GM18951 (cell line): ENCODE data around the gene PHACTR1.

Experiments
- POLR2A ChIP-seq: IDR thresholded peaks from 4 replicates; pipeline ENCODE4 v1.6.1; 2011; ENCODE audit warnings: mild to moderate bottlenecking; ENCODE audit not compliant: insufficient read length, insufficient read depth; ENCODE audit errors: extremely low read depth
- in situ Hi-C: fragments of 300-500 bp; cut with MboI; formaldehyde crosslinking; loops from one replicate; pipeline ENCODE4 v1.12.0; 2022; ENCODE audit warnings: low sequenced_read_pairs, mixed read lengths, inconsistent platforms; ENCODE audit not compliant: unreplicated experiment

PHACTR1 gene

GRCh38 chr6:13278991-13279390, 562.4 kb downstream of the PHACTR1 start:
- in situ Hi-C loops, result no loop called here
- TF ChIP-seq POLR2A, result no peak

DNA sequence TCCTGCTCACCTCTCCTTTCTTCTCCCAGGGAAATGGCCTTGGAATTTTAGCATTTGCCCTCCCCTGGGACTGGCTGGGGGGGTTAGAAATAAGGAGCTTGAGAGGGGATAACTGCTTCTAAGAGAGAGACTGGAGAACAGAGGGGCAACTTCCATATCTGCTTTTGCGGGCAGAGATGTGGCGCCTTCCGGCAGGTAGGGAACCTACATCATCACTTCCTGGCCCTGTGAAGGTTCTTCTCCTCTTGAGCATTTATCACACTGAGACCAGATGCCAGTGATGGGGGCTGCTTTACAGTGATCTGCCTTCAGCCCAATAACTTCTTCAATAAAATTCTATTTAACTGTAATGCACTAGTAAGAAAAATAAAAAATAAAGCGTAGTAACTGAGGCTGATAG, 563.7 kb downstream of the PHACTR1 start:
- no peak for TF ChIP-seq POLR2A
- in situ Hi-C loops, result no loop called here

DNA sequence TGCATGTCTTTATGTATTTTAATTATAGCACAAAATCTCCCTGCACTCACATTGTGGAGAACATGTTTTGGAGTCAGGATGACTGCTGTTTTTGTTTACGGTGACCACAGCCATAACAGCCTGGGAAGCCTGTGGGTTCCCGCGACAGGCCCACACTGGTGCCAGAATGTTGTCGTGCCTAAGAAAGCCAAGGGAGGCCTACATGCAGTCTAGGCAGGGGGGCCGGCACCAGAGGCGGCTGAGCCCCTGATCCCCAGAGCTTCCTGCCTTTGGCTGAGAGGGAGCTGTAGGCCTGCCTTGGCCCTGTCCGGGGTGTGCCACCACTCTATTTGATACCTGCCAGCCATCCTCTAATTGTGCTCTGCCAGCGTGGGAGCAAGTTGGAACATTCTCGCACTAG, 565.1 kb downstream of the PHACTR1 start:
- no peak for TF ChIP-seq POLR2A
- in situ Hi-C loops, result no loop called here

- no peak for TF ChIP-seq POLR2A
- in situ Hi-C loops, result no loop called here
These were observed 566.0 kb downstream of the PHACTR1 start for GRCh38 chr6:13282393-13283069.

- in situ Hi-C loops, result no loop called here
- no peak for TF ChIP-seq POLR2A
These were observed 566.8 kb downstream of the PHACTR1 start for GRCh38 chr6:13283331-13283730.

DNA sequence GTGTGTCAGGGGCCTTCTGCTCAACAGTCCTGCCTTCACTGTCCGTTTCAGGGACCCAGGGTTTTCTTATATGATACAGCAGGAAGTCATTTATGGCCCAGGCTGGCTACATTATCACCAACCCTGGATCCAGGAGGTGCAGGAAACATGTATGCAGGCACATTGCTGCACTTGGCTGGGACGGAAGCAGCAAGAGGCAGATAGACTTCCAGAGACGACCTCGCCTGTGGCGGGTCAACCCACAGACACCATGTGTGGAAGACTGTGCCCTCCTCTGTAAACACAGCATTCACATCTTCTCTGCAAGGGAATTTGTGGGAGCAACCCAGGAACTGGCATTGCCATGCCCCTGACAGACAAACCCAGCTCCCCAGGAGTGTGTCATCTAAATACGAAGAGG, 568.1 kb downstream of the PHACTR1 start:
- in situ Hi-C loops, result no loop called here
- no peak for TF ChIP-seq POLR2A

DNA sequence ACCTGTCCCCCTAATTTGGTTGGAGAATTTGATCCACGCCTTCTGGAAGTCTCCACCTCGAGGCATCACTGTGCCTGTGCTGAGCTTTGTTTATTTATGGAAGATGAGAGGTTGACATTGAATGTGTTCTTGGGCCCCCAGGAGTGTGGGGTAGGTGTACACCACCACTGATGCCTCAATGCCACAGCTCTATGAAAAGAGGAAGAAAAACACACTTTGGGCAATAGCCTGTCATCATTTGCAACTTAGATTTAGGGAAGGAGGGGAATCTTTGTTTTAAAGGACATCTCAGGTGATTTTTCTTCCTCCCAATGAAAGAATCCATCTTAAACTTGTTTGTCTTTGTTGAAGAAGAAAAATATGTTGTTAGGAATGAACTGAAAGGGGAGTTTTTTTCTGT, 569.1 kb downstream of the PHACTR1 start:
- no peak for TF ChIP-seq POLR2A
- in situ Hi-C loops, result no loop called here

GRCh38 chr6:13286181-13286580, 569.6 kb downstream of the PHACTR1 start:
- in situ Hi-C loops, result no loop called here
- no peak for TF ChIP-seq POLR2A

- in situ Hi-C loops, result no loop called here
- no peak for TF ChIP-seq POLR2A
These were observed 570.5 kb downstream of the PHACTR1 start for GRCh38 chr6:13287104-13287503.

GRCh38 chr6:13288481-13288880, 571.9 kb downstream of the PHACTR1 start:
- TF ChIP-seq POLR2A, result no peak

GRCh38 chr6:13288969-13289391, 572.4 kb downstream of the PHACTR1 start:
- no peak for TF ChIP-seq POLR2A
- in situ Hi-C loops, result no loop called here

More at GRCh38 chr6:13288481-13288880, 571.9 kb downstream of the PHACTR1 start:
- in situ Hi-C loops, result no loop called here

GRCh38 chr6:13289789-13290318, 573.3 kb downstream of the PHACTR1 start:
- no peak for TF ChIP-seq POLR2A
- in situ Hi-C loops, result no loop called here

DNA sequence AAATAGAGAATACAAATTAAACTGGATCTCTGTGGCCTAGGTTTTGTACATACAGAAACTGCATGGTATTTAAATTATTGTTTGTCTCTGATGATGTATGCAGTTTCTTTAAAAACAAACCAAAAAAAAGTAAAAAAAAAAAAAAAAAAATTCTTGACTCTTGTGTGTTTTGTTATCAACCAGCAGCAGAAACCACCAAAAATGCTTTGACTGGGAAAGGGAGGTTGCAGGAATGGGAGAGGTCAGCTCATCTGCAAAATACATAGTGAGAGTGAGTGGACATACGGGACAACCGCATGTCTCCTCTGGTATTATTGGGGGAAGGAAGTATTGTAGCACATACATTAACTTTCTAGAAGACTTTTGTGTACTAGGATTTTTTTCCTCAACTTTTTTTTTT, 573.8 kb downstream of the PHACTR1 start:
- in situ Hi-C loops, result no loop called here
- no peak for TF ChIP-seq POLR2A

GRCh38 chr6:13292774-13293173, 576.2 kb downstream of the PHACTR1 start:
- in situ Hi-C loops, result no loop called here
- no peak for TF ChIP-seq POLR2A
